A549 (cell line): ENCODE data around the gene CTAGE9. TPM values are rescaled to one million over a fixed set of nuclear protein-coding genes. Genes with fewer than 3 reads are reported as not detected.
"Not testable (repeated sequence)": the region's sequence is repeated elsewhere in the genome, so short reads cannot be mapped to it uniquely, and the experiment has no call there.

Experiments
- ATAC-seq, 2 experiments: fragments of 200-7000 bp in 1 of 2; fragments of >200 bp in 1 of 2; cut with Nextera tagmentation in 1 of 2; cut with Tn5 transposase in 1 of 2; 3 replicates each; pipeline versions ENCODE4 v1.8.0 to v1.9.1; 2018 to 2020; ENCODE audit warnings: mild to moderate bottlenecking in 1 of 2, moderate library complexity in 1 of 2
- CTCF ChIA-PET: fragments of 300-600 bp; sonication (Branson Sonifier 250); formaldehyde crosslinking; extraction: SDS; loops from one replicate; lab custom pipeline; 2021; ENCODE audit warnings: antibody characterized with exemption, inconsistent platforms; lab: Yijun Ruan, JAX
- POLR2A ChIA-PET: fragments of 350-600 bp; formaldehyde crosslinking; extraction: SDS; loops from one replicate; lab custom pipeline; 2021; ENCODE audit warnings: antibody characterized with exemption, inconsistent platforms; lab: Yijun Ruan, JAX
- DNase-seq, 2 experiments: peaks; one replicate each; pipeline versions ENCODE4 v3.0.0 to v3.0.0-alpha.2; 2011 to 2016; ENCODE audit warnings: low read depth in 1 of 2, low spot score in 1 of 2
- FAIRE-seq: peaks from 2 replicates; lab custom pipeline; 2011; peaks lifted over from hg19 to GRCh38; lab: Jason Lieb, UNC
- H3K27ac ChIP-seq, 2 experiments: fragments of >200 bp; sonication (Bioruptor Twin); formaldehyde crosslinking; 3 replicates each; pipeline ENCODE4 v1.5.1; 2016 to 2017
- H3K4me1 ChIP-seq: fragments of >200 bp; sonication (Bioruptor Twin); formaldehyde crosslinking; 3 replicates; pipeline ENCODE4 v1.6.1; 2016
- H3K4me2 ChIP-seq: fragments of >200 bp; sonication (Bioruptor Twin); formaldehyde crosslinking; 3 replicates; pipeline ENCODE4 v1.6.1; 2016
- H3K4me3 ChIP-seq: fragments of >200 bp; sonication (Bioruptor Twin); formaldehyde crosslinking; 3 replicates; pipeline ENCODE4 v1.5.1; 2016
- H3K9me3 ChIP-seq: fragments of >200 bp; sonication (Bioruptor Twin); formaldehyde crosslinking; 3 replicates; pipeline ENCODE4 v1.6.1; 2016
- CBX2 ChIP-seq: fragments of 200-600 bp; sonication (generic); IDR thresholded peaks from 2 replicates; pipeline ENCODE4 v1.6.1; 2016; ENCODE audit warnings: low read depth, mild to moderate bottlenecking, borderline replicate concordance
- CEBPB ChIP-seq, 2 experiments: fragments of >200 bp in 1 of 2; sonication (Bioruptor Twin) in 1 of 2; formaldehyde crosslinking in 1 of 2; IDR thresholded peaks; 2 replicates each; pipeline ENCODE4 v1.6.1; 2012 to 2016
- EHF ChIP-seq: fragments of 250-450 bp; sonication (Bioruptor Pico); IDR thresholded peaks from 2 replicates; pipeline ENCODE4 v1.5.0; 2020; ENCODE audit warnings: mild to moderate bottlenecking
- FOXS1 ChIP-seq: fragments of 250-450 bp; sonication (Bioruptor Pico); IDR thresholded peaks from 2 replicates; pipeline ENCODE4 v1.5.0; 2020; ENCODE audit warnings: mild to moderate bottlenecking, moderate library complexity
- HDAC2 ChIP-seq: fragments of 200-600 bp; sonication (generic); IDR thresholded peaks from 2 replicates; pipeline ENCODE4 v1.6.1; 2016
- HEYL ChIP-seq: fragments of 250-450 bp; sonication (Bioruptor Pico); IDR thresholded peaks from 2 replicates; pipeline ENCODE4 v1.8.0; 2021; ENCODE audit warnings: mild to moderate bottlenecking, moderate library complexity
- HOXB5 ChIP-seq: fragments of 250-450 bp; sonication (Bioruptor Pico); IDR thresholded peaks from 2 replicates; pipeline ENCODE4 v1.5.0; 2020; ENCODE audit warnings: mild to moderate bottlenecking, moderate library complexity
- KDM5A ChIP-seq: fragments of 200-600 bp; sonication (generic); IDR thresholded peaks from 2 replicates; pipeline ENCODE4 v1.6.1; 2016; ENCODE audit warnings: antibody characterized with exemption, mild to moderate bottlenecking
- MAFK ChIP-seq: fragments of 450-650 bp; IDR thresholded peaks from 2 replicates; pipeline ENCODE4 v1.6.1; 2014; ENCODE audit not compliant: partially characterized antibody
- MAZ ChIP-seq: fragments of 150-350 bp; IDR thresholded peaks from 2 replicates; pipeline ENCODE4 v1.6.1; 2014; ENCODE audit warnings: antibody characterized with exemption, low read depth, low read length, borderline replicate concordance
- NR3C1 ChIP-seq: fragments of >200 bp; sonication (Bioruptor Twin); formaldehyde crosslinking; IDR thresholded peaks from 3 replicates; pipeline ENCODE4 v1.6.1; 2017
- PHF8 ChIP-seq: fragments of 200-600 bp; sonication (generic); IDR thresholded peaks from 2 replicates; pipeline ENCODE4 v1.6.1; 2016; ENCODE audit warnings: low read depth, mild to moderate bottlenecking, antibody characterized with exemption, moderate library complexity, borderline replicate concordance
- ZC3H11A ChIP-seq: fragments of 450-650 bp; IDR thresholded peaks from 2 replicates; pipeline ENCODE4 v1.6.1; 2014; ENCODE audit warnings: antibody characterized with exemption, mild to moderate bottlenecking
- ZFP36 ChIP-seq: fragments of 450-650 bp; IDR thresholded peaks from 2 replicates; pipeline ENCODE4 v1.6.1; 2014; ENCODE audit warnings: borderline replicate concordance; ENCODE audit not compliant: partially characterized antibody
- ZSCAN20 ChIP-seq: fragments of 250-450 bp; sonication (Bioruptor Pico); IDR thresholded peaks from 2 replicates; pipeline ENCODE4 v1.8.0; 2022; ENCODE audit warnings: mild to moderate bottlenecking, moderate library complexity
- WGBS: methylation state at CpG from one replicate; pipeline ENCODE4 v1.1.6; 2017; ENCODE audit errors: missing lambda C conversion rate; 5-methylcytosine and 5-hydroxymethylcytosine counted together
- polyA plus RNA-seq, 4 experiments: library from polyadenylated mRNA; depleted of rRNA in 3 of 4; stranded (reverse); fragments of >200 nt; fragmentation: RNase III in 1 of 4; extraction: RNeasy Plus Mini Kit Qiagen cat#74134 plus additional on column Dnase treatment in 1 of 4; gene quantifications; 2 replicates in 3 of 4; 3 replicates in 1 of 4; pipeline ENCODE4 v1.2.3, GENCODE V29; 2011 to 2017
- TF ChIP-seq, protein P1 (sequence below): fragments of >200 bp; sonication (Bioruptor Twin); formaldehyde crosslinking; IDR thresholded peaks from 3 replicates; pipeline ENCODE4 v1.5.1; 2016
- TF ChIP-seq, protein P2 (sequence below): IDR thresholded peaks from 2 replicates; pipeline ENCODE4 v1.6.1; 2012
- TF ChIP-seq, protein P3 (sequence below): fragments of >200 bp; sonication (Bioruptor Twin); formaldehyde crosslinking; IDR thresholded peaks from 2 replicates; pipeline ENCODE4 v1.6.1; 2016

The CTAGE9 gene
- polyA plus RNA-seq, 2 of the 4 experiments (the other 2 are of a cell fraction), result not detected

DNA sequence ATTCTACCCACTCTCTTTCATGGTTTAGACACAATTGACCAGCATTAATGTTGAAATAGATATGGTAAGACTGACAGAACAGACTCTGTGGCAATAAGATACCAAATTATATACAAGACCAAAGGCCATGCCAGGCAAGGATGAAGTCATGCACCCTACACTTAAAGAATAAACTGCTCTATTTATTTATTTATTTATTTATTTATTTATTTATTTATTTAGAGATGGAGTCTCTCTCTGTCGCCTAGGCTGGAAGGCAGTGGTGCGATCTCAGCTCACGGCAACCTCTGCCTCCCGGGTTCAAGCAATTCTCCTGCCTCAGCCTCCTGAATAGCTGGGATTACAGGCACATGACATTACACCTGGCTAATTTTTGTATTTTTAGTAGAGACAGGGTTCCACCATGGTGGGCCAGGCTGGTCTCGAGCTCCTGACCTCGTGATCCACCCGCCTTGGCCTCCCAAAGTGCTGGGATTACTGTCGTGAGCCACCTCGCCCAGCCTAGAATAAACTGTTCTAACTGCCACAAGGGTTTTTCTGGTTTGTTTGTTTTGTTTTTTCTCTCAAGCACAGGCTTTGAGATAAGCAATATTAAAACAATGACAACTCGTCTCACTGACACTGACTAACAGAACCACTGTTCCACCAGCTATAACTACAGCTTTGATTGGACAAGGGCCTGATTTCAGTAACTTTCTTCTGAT is 40.3 kb upstream of the CTAGE9 start:
- H3K4me3 ChIP-seq, result not testable (repeated sequence)
- WGBS, result 73% methylated on average over 10 of the region's 10 CpGs
- peak; percentile 61 for TF ChIP-seq ZC3H11A
- TF ChIP-seq, all 56 proteins: peak for 1; not testable (repeated sequence) for 55
- ATAC-seq, H3K27ac ChIP-seq, H3K4me2 ChIP-seq, FAIRE-seq, CTCF ChIA-PET, POLR2A ChIA-PET, H3K9me3 ChIP-seq, DNase-seq, H3K4me1 ChIP-seq: not testable (repeated sequence)

DNA sequence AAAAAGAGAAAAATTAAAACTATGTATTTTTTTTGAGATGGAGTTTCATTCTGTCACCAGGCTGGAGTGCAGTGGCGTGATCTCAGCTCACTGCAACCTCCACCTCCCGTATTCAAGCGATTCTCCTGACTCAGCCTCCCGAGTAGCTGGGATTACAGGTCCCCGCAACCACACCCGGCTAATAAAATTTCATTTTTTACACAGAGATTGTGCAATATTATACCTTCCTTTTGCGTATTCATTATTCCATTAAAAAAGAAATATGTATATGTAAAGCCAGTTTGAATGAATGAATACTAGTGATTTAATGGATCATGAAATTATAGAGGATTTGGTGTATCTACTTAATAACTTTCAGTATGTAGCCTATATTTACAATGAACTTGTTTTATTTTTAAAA is 38.2 kb upstream of the CTAGE9 start:
- TF ChIP-seq, protein P1, sequence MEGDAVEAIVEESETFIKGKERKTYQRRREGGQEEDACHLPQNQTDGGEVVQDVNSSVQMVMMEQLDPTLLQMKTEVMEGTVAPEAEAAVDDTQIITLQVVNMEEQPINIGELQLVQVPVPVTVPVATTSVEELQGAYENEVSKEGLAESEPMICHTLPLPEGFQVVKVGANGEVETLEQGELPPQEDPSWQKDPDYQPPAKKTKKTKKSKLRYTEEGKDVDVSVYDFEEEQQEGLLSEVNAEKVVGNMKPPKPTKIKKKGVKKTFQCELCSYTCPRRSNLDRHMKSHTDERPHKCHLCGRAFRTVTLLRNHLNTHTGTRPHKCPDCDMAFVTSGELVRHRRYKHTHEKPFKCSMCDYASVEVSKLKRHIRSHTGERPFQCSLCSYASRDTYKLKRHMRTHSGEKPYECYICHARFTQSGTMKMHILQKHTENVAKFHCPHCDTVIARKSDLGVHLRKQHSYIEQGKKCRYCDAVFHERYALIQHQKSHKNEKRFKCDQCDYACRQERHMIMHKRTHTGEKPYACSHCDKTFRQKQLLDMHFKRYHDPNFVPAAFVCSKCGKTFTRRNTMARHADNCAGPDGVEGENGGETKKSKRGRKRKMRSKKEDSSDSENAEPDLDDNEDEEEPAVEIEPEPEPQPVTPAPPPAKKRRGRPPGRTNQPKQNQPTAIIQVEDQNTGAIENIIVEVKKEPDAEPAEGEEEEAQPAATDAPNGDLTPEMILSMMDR, result no peak
- TF ChIP-seq, protein P2, sequence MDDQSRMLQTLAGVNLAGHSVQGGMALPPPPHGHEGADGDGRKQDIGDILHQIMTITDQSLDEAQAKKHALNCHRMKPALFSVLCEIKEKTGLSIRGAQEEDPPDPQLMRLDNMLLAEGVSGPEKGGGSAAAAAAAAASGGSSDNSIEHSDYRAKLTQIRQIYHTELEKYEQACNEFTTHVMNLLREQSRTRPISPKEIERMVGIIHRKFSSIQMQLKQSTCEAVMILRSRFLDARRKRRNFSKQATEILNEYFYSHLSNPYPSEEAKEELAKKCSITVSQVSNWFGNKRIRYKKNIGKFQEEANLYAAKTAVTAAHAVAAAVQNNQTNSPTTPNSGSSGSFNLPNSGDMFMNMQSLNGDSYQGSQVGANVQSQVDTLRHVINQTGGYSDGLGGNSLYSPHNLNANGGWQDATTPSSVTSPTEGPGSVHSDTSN, result no peak
- TF ChIP-seq NR3C1 (no peak), CBX2 (no peak), FOXS1 (CRISPR knock-in tag) (no peak), HDAC2 (no peak), ZFP36 (no peak), MAZ (no peak), CEBPB (IDR thresholded peaks at IDR 0.05) (no peak), ZSCAN20 (no peak), HEYL (CRISPR knock-in tag) (no peak)
- TF ChIP-seq, protein P3, sequence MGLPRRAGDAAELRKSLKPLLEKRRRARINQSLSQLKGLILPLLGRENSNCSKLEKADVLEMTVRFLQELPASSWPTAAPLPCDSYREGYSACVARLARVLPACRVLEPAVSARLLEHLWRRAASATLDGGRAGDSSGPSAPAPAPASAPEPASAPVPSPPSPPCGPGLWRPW, result no peak
- Histone ChIP-seq H3K9me3 (no peaks in the 10 kb centered on the region), H3K4me1 (no peaks in the 10 kb centered on the region), H3K4me3 (no peak overlapping the region), H3K27ac (no peak overlapping the region), H3K4me2 (no peak overlapping the region)
- ATAC-seq, result no peak
- no peak for DNase-seq
- CTCF ChIA-PET, result no interaction called here
- FAIRE-seq, result no peak
- 78% methylated on average over 7 of the region's 7 CpGs for WGBS
- POLR2A ChIA-PET, result no interaction called here

DNA sequence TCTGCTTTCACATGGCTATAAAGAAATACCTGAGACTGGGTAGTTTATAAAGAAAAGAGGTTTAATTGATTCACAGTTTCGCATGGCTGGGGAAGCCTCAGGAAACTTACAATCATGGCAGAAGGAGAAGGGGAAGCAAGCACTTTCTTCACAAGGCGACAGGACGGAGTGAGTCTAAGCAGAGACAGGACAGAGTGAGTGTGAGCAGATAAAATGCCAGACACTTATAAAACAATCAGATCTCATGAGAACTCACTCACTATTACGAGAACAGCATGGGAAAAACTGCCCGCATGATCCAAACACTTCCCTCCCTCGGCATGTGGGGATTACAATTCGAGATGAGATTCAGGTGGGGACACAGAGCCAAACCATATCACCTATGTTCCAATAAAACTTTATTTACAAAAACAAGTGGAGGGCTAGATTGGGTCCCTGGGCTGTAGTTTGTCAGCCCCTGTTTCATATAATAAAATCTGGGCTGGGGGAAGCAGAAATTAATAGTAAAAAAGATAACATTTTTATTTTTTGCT is 37.1 kb upstream of the CTAGE9 start:
- DNase-seq (no peak), ATAC-seq (no peak), FAIRE-seq (no peak)
- no peak for TF ChIP-seq HOXB5 (CRISPR knock-in tag)
- no peak overlapping the region for H3K27ac ChIP-seq
- CTCF ChIA-PET, result no interaction called here
- no peak overlapping the region for H3K4me3 ChIP-seq
- WGBS, result 77% methylated on average over 7 of the region's 7 CpGs
- no peaks in the 10 kb centered on the region for H3K9me3 ChIP-seq
- POLR2A ChIA-PET, result no interaction called here
- no peaks in the 10 kb centered on the region for H3K4me1 ChIP-seq
- H3K4me2 ChIP-seq, result no peak overlapping the region

DNA sequence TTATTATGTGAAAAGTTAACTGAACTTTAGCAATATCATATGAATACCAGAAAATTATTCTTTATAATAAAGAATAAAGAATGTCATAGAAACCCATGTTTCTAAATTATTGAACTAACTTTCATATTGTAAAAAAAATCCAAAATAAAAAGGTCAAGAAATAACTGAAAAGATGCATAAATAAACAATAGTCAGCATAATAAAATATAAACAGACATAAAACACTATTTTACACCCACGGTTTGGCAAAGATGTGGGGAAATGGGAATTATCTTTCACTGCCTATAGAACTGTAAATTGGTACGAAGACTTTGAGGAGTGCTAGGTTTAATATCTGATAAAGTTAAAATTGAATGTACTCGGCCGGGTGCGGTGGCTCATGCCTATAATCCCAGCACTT is 34.7 kb upstream of the CTAGE9 start:
- no peak for FAIRE-seq

More for the DNA sequence above, 34.7 kb upstream of the CTAGE9 start:
- ATAC-seq (no peak), DNase-seq (no peak)
- TF ChIP-seq MAFK (peak; percentile 46), KDM5A (no peak), PHF8 (no peak), EHF (CRISPR knock-in tag) (no peak)
- no peak overlapping the region for H3K27ac ChIP-seq
- WGBS, result 48% methylated on average over 5 of the region's 5 CpGs
- no peaks in the 10 kb centered on the region for H3K9me3 ChIP-seq
- no peak overlapping the region for H3K4me2 ChIP-seq
- H3K4me3 ChIP-seq, result no peak overlapping the region
- ChIA-PET POLR2A (no interaction called here), CTCF (no interaction called here)
- no peaks in the 10 kb centered on the region for H3K4me1 ChIP-seq
